ENCODE results near the gene LY6G6D.

GRCh38 chr6:31710523-31711219 is 4.5 kb upstream of the LY6G6D start:
- no peak for TF ChIP-seq CTCF (IDR thresholded peaks at IDR 0.05)
- TF ChIP-seq POLR2A (IDR thresholded peaks at IDR 0.05), result no peak

All from tibial nerve (tissue), 3 donors.